ENCODE data around the gene TP53BP1. TPM values are rescaled to one million over a fixed set of nuclear protein-coding genes. Genes with fewer than 3 reads are reported as not detected.

The TP53BP1 gene
- total and polyA plus RNA-seq, 2 of the 13 experiments (the other 11 are each of a cell fraction or from before 2014, with no cell fraction given), result 17.1 to 17.4 TPM

- TF ChIP-seq HOXA3 (CRISPR knock-in tag; IDR thresholded peaks at IDR 0.05) (peak; percentile 56; the same call in 1 of the 2 replicates), PLSCR1 (CRISPR knock-in tag; IDR thresholded peaks at IDR 0.05; ENCODE audit: borderline replicate concordance) (no peak), ZFY (CRISPR knock-in tag; IDR thresholded peaks at IDR 0.05) (peak; percentile 83), ZKSCAN8 (CRISPR knock-in tag; IDR thresholded peaks at IDR 0.05; ENCODE audit: borderline replicate concordance) (no peak), HNRNPK (IDR thresholded peaks at IDR 0.05; ENCODE audit: low read depth, low read length, poor library complexity, severe bottlenecking) (no peak), POGZ (CRISPR knock-in tag; IDR thresholded peaks at IDR 0.05) (peak; percentile 38), SP140L (CRISPR knock-in tag; IDR thresholded peaks at IDR 0.05; ENCODE audit: borderline replicate concordance) (no peak), ZNF143 (CRISPR knock-in tag; IDR thresholded peaks at IDR 0.05) (peak; percentile 41; the same call in 1 of the 2 replicates), MLLT10 (CRISPR knock-in tag; IDR thresholded peaks at IDR 0.05) (no peak), ZNF326 (CRISPR knock-in tag; IDR thresholded peaks at IDR 0.05; ENCODE audit: borderline replicate concordance) (no peak), NCOA1 (CRISPR knock-in tag; IDR thresholded peaks at IDR 0.05) (no peak), ZNF790 (CRISPR knock-in tag; IDR thresholded peaks at IDR 0.05; ENCODE audit: borderline replicate concordance) (0 out of 2 replicates have a peak, but pooled peaks have one; percentile 27), MYNN (CRISPR knock-in tag; IDR thresholded peaks at IDR 0.05; ENCODE audit: low read depth) (no peak), NFKB2 (CRISPR knock-in tag; IDR thresholded peaks at IDR 0.05; ENCODE audit: borderline replicate concordance) (peak; percentile 66; the same call in 1 of the 2 replicates), DNMT1 (CRISPR knock-in tag; IDR thresholded peaks at IDR 0.05) (0 out of 2 replicates have a peak, but pooled peaks have one; percentile 36), CHD4 (IDR thresholded peaks at IDR 0.05; ENCODE audit: borderline replicate concordance, low read length) (no peak), PHB2 (IDR thresholded peaks at IDR 0.05; ENCODE audit: partially characterized antibody) (no peak), AGO1 (IDR thresholded peaks at IDR 0.05; ENCODE audit: low read depth, low read length, poor library complexity, severe bottlenecking) (peak; percentile 49), MEF2D (CRISPR knock-in tag; IDR thresholded peaks at IDR 0.05) (peak; percentile 46; the same call in 1 of the 2 replicates), ZNF7 (CRISPR knock-in tag; IDR thresholded peaks at IDR 0.05) (no peak), ZNF20 (CRISPR knock-in tag; IDR thresholded peaks at IDR 0.05) (no peak), PBX2 (CRISPR knock-in tag; IDR thresholded peaks at IDR 0.05) (no peak), ZNF552 (CRISPR knock-in tag; IDR thresholded peaks at IDR 0.05; ENCODE audit: borderline replicate concordance) (peak; percentile 88; the same call in 1 of the 2 replicates), ZNF253 (CRISPR knock-in tag; IDR thresholded peaks at IDR 0.05; ENCODE audit: borderline replicate concordance) (peak; percentile 84), ZNF446 (CRISPR knock-in tag; IDR thresholded peaks at IDR 0.05) (peak; percentile 79), FOSL1 (CRISPR knock-in tag; IDR thresholded peaks at IDR 0.05; ENCODE audit: borderline replicate concordance) (no peak), ZBTB20 (CRISPR knock-in tag; IDR thresholded peaks at IDR 0.05; ENCODE audit: borderline replicate concordance, low read depth) (peak; percentile 65; the same call in 1 of the 2 replicates)
These were observed 121.7 kb downstream of the TP53BP1 start, which contains the start of the genes TUBGCP4 and ZSCAN29 (continued) for GRCh38 chr15:43370975-43371974.

Measured in HepG2 (cell line).